SU-DHL-6 (cell line): Measurements from ENCODE around the gene AGFG1.

Experiments used
- EZH2phosphoT487 ChIP-seq: fragments of 200-600 bp; sonication (generic), shearing (Covaris generic); conservative IDR thresholded peaks from 2 replicates; pipeline ENCODE4 v1.6.1; 2018; ENCODE audit warnings: mild to moderate bottlenecking, antibody characterized with exemption, low read length, moderate library complexity, mixed read lengths
- TF ChIP-seq, protein P1 (sequence below): fragments of 200-600 bp; sonication (generic); IDR thresholded peaks from one replicate; pipeline ENCODE4 v1.5.1; 2017; ENCODE audit warnings: antibody characterized with exemption, mild to moderate bottlenecking, low read length, moderate library complexity; ENCODE audit not compliant: insufficient read depth, poor library complexity, severe bottlenecking

DNA sequence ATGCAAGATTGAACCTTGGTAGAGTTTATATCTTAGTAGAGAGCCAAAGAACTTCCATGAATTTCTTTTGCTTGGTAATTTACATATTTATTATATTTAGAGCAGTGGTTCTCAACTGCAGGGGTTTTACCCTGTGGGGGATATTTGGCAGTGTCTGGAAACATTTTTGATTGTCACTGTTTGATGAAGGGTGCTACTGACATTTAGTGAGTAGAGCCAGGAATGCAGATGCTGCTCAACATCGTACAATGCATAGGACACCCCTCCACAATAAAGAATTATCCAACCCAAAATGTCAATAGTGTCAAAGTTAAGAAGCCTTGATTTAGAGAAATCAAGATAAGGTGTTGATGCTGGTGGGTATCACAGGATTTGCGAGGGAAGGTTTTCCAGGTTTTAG lies 14.7 kb downstream of the AGFG1 start:
- TF ChIP-seq, protein P1, sequence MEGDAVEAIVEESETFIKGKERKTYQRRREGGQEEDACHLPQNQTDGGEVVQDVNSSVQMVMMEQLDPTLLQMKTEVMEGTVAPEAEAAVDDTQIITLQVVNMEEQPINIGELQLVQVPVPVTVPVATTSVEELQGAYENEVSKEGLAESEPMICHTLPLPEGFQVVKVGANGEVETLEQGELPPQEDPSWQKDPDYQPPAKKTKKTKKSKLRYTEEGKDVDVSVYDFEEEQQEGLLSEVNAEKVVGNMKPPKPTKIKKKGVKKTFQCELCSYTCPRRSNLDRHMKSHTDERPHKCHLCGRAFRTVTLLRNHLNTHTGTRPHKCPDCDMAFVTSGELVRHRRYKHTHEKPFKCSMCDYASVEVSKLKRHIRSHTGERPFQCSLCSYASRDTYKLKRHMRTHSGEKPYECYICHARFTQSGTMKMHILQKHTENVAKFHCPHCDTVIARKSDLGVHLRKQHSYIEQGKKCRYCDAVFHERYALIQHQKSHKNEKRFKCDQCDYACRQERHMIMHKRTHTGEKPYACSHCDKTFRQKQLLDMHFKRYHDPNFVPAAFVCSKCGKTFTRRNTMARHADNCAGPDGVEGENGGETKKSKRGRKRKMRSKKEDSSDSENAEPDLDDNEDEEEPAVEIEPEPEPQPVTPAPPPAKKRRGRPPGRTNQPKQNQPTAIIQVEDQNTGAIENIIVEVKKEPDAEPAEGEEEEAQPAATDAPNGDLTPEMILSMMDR = no peak
- TF ChIP-seq EZH2phosphoT487 = no peak
